Measurements from ENCODE around the gene UGT1A3. TPM values are rescaled to one million over a fixed set of nuclear protein-coding genes. Genes with fewer than 3 reads are reported as not detected.

Gene UGT1A3
- total and polyA plus RNA-seq, 10 of the 15 experiments (the other 5 are each of a cell fraction or from before 2014, with no cell fraction given), result not detected

DNA sequence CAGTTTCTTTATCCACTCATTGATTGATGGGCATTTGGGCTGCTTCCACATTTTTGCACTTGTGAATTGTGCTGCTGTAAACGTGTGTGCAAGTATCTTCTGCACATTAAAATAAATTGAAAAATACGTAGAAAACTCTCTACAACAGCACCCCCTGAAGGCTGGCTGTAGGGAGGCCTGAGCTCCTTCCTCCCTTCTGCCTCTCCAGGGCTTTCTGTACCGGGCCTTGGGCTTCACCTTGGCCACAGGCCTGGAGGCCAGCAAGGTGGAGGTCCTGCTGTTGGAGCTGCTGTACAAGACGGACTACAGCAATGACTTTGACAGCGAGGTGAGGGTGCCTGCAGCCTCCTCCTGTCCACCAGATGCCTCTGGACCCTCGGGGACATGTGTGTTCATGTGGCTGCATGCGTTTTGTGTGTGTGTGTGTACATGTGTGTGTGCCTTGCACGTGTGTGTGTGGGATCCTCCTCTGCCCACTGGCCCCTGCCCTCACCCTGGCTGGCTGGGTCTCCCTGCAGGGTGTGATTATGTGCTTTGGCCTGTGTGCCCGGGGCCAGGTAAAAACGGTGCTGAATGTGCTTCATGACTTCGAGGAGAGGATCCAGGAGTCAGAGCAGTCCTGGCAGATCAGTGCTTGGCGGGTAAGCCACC is 78.5 kb downstream of the UGT1A3 start (continued):
- TF ChIP-seq, protein P1, sequence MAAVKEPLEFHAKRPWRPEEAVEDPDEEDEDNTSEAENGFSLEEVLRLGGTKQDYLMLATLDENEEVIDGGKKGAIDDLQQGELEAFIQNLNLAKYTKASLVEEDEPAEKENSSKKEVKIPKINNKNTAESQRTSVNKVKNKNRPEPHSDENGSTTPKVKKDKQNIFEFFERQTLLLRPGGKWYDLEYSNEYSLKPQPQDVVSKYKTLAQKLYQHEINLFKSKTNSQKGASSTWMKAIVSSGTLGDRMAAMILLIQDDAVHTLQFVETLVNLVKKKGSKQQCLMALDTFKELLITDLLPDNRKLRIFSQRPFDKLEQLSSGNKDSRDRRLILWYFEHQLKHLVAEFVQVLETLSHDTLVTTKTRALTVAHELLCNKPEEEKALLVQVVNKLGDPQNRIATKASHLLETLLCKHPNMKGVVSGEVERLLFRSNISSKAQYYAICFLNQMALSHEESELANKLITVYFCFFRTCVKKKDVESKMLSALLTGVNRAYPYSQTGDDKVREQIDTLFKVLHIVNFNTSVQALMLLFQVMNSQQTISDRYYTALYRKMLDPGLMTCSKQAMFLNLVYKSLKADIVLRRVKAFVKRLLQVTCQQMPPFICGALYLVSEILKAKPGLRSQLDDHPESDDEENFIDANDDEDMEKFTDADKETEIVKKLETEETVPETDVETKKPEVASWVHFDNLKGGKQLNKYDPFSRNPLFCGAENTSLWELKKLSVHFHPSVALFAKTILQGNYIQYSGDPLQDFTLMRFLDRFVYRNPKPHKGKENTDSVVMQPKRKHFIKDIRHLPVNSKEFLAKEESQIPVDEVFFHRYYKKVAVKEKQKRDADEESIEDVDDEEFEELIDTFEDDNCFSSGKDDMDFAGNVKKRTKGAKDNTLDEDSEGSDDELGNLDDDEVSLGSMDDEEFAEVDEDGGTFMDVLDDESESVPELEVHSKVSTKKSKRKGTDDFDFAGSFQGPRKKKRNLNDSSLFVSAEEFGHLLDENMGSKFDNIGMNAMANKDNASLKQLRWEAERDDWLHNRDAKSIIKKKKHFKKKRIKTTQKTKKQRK (IDR thresholded peaks at IDR 0.05; ENCODE audit: low read depth, low read length), result no peak

DNA sequence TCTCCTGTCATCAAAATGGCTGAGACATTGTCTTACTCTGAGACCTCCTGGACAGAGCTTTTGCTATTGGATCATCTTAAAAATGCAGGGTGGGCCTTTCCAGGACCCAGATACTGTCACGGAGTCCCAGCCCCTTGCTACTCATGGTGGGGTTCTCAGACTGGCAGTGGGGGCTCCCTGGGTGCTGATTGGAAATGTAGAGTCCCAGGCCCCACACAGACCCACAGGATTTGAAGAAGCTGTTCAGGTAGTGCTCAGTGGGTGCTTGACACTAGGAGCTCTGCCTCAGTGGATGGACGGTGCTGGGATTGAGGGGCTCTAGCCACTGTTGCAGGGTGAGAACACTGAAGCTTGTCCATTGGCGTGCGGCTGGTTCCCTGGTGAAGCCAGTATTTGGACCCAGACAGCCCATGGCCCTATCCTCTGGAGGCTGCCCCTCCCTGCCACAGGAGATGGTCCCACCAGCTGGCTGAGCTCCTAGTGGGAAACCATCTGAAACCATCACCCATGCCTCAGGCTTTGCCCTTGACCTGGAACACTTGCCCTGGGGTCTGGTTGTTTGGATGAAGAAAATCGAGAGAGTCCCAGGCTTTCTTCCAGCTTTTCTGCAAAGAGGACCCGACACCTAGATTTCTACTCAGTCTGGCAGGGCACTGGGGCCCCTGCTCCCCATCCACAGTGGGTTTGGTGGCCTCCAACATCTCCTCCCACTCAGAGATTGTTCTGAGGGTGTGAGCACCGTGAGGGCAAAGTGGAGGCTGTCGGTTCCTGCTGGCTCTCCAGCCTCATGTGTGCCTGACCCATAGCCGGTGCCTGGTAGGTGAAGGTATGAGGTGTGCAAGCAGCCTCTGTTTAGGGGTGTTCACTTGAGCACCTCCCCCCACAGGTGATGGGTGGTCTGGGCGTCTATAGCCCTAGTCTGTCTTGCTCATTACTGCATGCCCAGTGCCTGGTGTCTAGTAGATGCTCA is 79.4 kb downstream of the UGT1A3 start:
- ChIA-PET POLR2A (no interaction called here), CTCF (no interaction called here), RAD21 (ENCODE audit: unreplicated experiment) (no interaction called here), SMC1A (ENCODE audit: uncharacterized antibody, unreplicated experiment) (no interaction called here)
- in situ Hi-C loops (cut with MboI), result no loop called here
- no TSS peak for BruUV-seq (replicated peaks)
- H3K4me2 ChIP-seq (ENCODE audit: control insufficient read depth, insufficient read depth), result no peak overlapping the region
- no peak for FAIRE-seq
- no peaks in the 10 kb centered on the region for H3K4me1 ChIP-seq (ENCODE audit: control insufficient read depth, insufficient read depth, low read length)
- no peak overlapping the region for H3K27ac ChIP-seq (ENCODE audit: control insufficient read depth, insufficient read depth)
- H4K20me1 ChIP-seq (ENCODE audit: control insufficient read depth, insufficient read depth), result no peaks in the 10 kb centered on the region
- no peak overlapping the region for H2AFZ ChIP-seq (ENCODE audit: control insufficient read depth, low read depth, low read length)
- no peak for ATAC-seq
- no peak for DNase-seq (ENCODE audit: low read depth, low spot score)
- H3K9ac ChIP-seq (ENCODE audit: control insufficient read depth, insufficient read depth, low read length), result no peak overlapping the region
- H3K36me3 ChIP-seq (ENCODE audit: control insufficient read depth in 2 of 2, insufficient read depth in 2 of 2, low read length in 1 of 2), result no peaks in the 10 kb centered on the region
- no peaks in the 10 kb centered on the region for H3K79me2 ChIP-seq (ENCODE audit: control insufficient read depth, insufficient read depth, low read length)
- TF ChIP-seq KAT2A (conservative IDR thresholded peaks at IDR 0.05; ENCODE audit: control insufficient read depth, low read depth, low read length), result no peak
- no peak for TF ChIP-seq ZNF217 (IDR thresholded peaks at IDR 0.05)
- no peak for TF ChIP-seq KDM1A (IDR thresholded peaks at IDR 0.05; ENCODE audit: borderline replicate concordance)
- no peak for TF ChIP-seq CEBPB (IDR thresholded peaks at IDR 0.05; ENCODE audit: borderline replicate concordance in 1 of 2, low read depth in 2 of 2, low read length in 2 of 2)
- no peak for TF ChIP-seq RB1 (IDR thresholded peaks at IDR 0.05; ENCODE audit: borderline replicate concordance)
- TF ChIP-seq, protein P2, sequence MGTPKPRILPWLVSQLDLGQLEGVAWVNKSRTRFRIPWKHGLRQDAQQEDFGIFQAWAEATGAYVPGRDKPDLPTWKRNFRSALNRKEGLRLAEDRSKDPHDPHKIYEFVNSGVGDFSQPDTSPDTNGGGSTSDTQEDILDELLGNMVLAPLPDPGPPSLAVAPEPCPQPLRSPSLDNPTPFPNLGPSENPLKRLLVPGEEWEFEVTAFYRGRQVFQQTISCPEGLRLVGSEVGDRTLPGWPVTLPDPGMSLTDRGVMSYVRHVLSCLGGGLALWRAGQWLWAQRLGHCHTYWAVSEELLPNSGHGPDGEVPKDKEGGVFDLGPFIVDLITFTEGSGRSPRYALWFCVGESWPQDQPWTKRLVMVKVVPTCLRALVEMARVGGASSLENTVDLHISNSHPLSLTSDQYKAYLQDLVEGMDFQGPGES (IDR thresholded peaks at IDR 0.05), result no peak
- TF ChIP-seq RAD51 (IDR thresholded peaks at IDR 0.05), result no peak
- no peak for TF ChIP-seq ZNF274 (IDR thresholded peaks at IDR 0.05; ENCODE audit: insufficient read depth, insufficient read length)
- no peak for TF ChIP-seq SUZ12 (IDR thresholded peaks at IDR 0.05; ENCODE audit: unreplicated experiment)
- no peak for TF ChIP-seq NR2C1 (IDR thresholded peaks at IDR 0.05)
- TF ChIP-seq RBBP5 (conservative IDR thresholded peaks at IDR 0.05), result no peak
- no peak for TF ChIP-seq MTA2 (IDR thresholded peaks at IDR 0.05; ENCODE audit: low read depth)
- TF ChIP-seq CBX5 (IDR thresholded peaks at IDR 0.05; ENCODE audit: low read depth), result no peak
- no peak for TF ChIP-seq EED (IDR thresholded peaks at IDR 0.05; ENCODE audit: low read depth)
- TF ChIP-seq, protein P3, sequence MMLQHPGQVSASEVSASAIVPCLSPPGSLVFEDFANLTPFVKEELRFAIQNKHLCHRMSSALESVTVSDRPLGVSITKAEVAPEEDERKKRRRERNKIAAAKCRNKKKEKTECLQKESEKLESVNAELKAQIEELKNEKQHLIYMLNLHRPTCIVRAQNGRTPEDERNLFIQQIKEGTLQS (IDR thresholded peaks at IDR 0.05; ENCODE audit: borderline replicate concordance, extremely low read depth, low read depth, low read length), result no peak
- no peaks in the 10 kb centered on the region; a peak in 2 of 4 replicates for H3K27me3 ChIP-seq (replicated peaks in 1 of 2; ENCODE audit: control insufficient read depth in 2 of 2, insufficient read depth in 2 of 2, low read length in 1 of 2)
- H3K9me3 ChIP-seq (replicated peaks; ENCODE audit: control insufficient read depth, insufficient read depth, low read length), result no peaks in the 10 kb centered on the region
- WGBS (ENCODE audit: insufficient coverage, insufficient replicate concordance, low lambda C conversion rate, missing lambda C conversion rate), result 25% methylated on average over 10 of the region's 10 CpGs
- intact Hi-C loops (cut with micrococcal nuclease; ENCODE audit: unreplicated experiment), result no loop called here
- no peak overlapping the region for H3K4me3 ChIP-seq

Measured in GM12878 (cell line).